ENCODE data around the gene ARHGAP15.

Gene ARHGAP15

DNA sequence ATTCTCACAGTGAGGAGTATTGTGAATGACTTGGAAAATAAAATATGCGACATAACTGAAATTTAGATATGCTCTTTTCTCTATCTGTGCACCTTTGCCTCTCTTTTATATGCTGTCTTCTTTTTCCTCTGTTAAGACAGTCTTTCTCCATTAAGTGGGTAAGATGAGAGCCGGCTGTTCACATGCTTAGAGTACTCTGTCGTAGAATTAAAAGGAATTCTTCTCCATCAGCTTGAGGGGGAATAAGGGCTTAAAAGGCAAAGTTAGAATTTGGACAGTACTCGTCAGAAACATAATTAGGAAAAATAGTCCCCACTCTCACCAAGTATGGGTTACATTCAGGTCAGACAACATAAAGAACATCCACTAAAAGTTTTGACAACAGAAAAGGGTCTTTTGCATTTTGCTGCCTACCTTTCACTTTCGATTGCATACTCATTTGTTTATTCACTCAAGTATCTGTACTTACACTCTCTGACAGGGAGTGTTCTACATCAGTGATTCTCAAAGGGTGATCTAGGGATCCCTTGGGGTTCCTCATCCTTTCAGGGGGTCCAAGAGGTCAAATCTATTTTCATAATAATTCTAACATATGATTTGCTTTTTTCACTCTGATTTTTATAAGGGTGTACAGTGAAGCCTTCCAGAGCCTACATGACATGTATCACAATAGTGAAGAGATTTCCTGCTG lies 48.0 kb downstream of the ARHGAP15 start:
- no peak overlapping the region for H3K27ac ChIP-seq
- no peaks in the 10 kb centered on the region for H3K79me2 ChIP-seq (ENCODE audit: insufficient read depth, low read depth)
- H2AFZ ChIP-seq (ENCODE audit: low read depth) = no peak overlapping the region
- no peak overlapping the region for H3K4me3 ChIP-seq (IDR thresholded peaks at IDR 0.05; ENCODE audit: insufficient read depth, low read depth, low read length)
- H3K36me3 ChIP-seq (ENCODE audit: insufficient read depth) = no peaks in the 10 kb centered on the region
- no peaks in the 10 kb centered on the region for H3K4me1 ChIP-seq (ENCODE audit: low read depth, poor library complexity, severe bottlenecking)
- H3K4me2 ChIP-seq = no peak overlapping the region
- no peaks in the 10 kb centered on the region for H4K20me1 ChIP-seq (ENCODE audit: insufficient read depth)
- no peak overlapping the region for H3K9ac ChIP-seq
- no peaks in the 10 kb centered on the region for H3K27me3 ChIP-seq (ENCODE audit: insufficient read depth, low read depth)
- TF ChIP-seq, protein P1, sequence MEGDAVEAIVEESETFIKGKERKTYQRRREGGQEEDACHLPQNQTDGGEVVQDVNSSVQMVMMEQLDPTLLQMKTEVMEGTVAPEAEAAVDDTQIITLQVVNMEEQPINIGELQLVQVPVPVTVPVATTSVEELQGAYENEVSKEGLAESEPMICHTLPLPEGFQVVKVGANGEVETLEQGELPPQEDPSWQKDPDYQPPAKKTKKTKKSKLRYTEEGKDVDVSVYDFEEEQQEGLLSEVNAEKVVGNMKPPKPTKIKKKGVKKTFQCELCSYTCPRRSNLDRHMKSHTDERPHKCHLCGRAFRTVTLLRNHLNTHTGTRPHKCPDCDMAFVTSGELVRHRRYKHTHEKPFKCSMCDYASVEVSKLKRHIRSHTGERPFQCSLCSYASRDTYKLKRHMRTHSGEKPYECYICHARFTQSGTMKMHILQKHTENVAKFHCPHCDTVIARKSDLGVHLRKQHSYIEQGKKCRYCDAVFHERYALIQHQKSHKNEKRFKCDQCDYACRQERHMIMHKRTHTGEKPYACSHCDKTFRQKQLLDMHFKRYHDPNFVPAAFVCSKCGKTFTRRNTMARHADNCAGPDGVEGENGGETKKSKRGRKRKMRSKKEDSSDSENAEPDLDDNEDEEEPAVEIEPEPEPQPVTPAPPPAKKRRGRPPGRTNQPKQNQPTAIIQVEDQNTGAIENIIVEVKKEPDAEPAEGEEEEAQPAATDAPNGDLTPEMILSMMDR (conservative IDR thresholded peaks at IDR 0.05; ENCODE audit: low read depth, low read length) = no peak

DNA sequence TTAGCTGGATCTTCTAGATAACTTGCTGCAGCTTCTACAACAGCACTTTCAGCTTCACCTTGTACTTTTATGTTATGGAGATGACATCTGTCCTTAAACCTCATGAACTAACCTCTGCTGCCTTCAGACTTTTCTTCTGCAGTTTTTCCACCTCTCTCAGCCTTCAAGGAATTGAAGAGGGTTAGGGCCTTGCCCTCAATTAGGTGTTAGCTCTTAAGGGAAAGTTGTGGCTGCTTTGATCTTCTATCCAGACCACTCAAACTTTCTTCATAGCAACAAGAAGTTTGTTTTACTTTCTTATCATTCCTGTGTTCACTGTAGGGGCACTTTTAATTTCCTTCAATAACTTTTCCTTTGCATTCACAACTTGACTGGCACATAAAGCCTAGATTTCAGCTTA lies 52.3 kb downstream of the ARHGAP15 start:
- no peaks in the 10 kb centered on the region for H4K20me1 ChIP-seq (ENCODE audit: insufficient read depth)

DNA sequence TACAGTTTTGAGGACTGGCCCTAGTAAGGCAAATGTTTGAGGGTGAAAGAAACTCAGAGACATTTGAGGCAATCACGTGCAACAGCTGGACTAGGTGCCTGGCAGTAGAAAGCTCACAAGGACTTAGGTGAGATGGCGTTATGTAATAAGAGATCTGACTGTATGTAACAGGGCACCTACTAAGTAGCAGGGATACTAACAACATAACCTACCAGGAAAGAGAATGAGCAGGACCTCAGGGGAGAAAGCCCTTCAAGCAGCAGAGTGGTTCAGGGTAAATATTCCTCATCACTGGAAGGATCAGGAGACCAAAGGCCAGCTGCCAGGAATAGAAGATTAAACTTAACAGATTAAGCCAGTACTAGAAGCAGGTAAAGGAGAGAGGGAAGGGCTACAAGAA lies 53.4 kb downstream of the ARHGAP15 start:
- Histone ChIP-seq H3K36me3 (ENCODE audit: insufficient read depth) (no peaks in the 10 kb centered on the region), H3K4me1 (ENCODE audit: low read depth, poor library complexity, severe bottlenecking) (no peaks in the 10 kb centered on the region), H3K9ac (no peak overlapping the region), H3K27ac (no peak overlapping the region), H2AFZ (ENCODE audit: low read depth) (no peak overlapping the region), H3K79me2 (ENCODE audit: insufficient read depth, low read depth) (no peaks in the 10 kb centered on the region), H4K20me1 (ENCODE audit: insufficient read depth) (no peaks in the 10 kb centered on the region), H3K27me3 (ENCODE audit: insufficient read depth, low read depth) (no peaks in the 10 kb centered on the region), H3K4me3 (IDR thresholded peaks at IDR 0.05; ENCODE audit: insufficient read depth, low read depth, low read length) (no peak overlapping the region), H3K4me2 (no peak overlapping the region)
- TF ChIP-seq, protein P1 (conservative IDR thresholded peaks at IDR 0.05; ENCODE audit: low read depth, low read length) = no peak

More for the DNA sequence above, 52.3 kb downstream of the ARHGAP15 start:
- Histone ChIP-seq H3K27me3 (ENCODE audit: insufficient read depth, low read depth) (no peaks in the 10 kb centered on the region), H3K4me2 (no peak overlapping the region), H3K9ac (no peak overlapping the region), H3K36me3 (ENCODE audit: insufficient read depth) (no peaks in the 10 kb centered on the region), H3K4me3 (IDR thresholded peaks at IDR 0.05; ENCODE audit: insufficient read depth, low read depth, low read length) (no peak overlapping the region), H3K27ac (no peak overlapping the region), H3K4me1 (ENCODE audit: low read depth, poor library complexity, severe bottlenecking) (no peaks in the 10 kb centered on the region), H2AFZ (ENCODE audit: low read depth) (no peak overlapping the region), H3K79me2 (ENCODE audit: insufficient read depth, low read depth) (no peaks in the 10 kb centered on the region)
- TF ChIP-seq, protein P1 (conservative IDR thresholded peaks at IDR 0.05; ENCODE audit: low read depth, low read length) = no peak

DNA sequence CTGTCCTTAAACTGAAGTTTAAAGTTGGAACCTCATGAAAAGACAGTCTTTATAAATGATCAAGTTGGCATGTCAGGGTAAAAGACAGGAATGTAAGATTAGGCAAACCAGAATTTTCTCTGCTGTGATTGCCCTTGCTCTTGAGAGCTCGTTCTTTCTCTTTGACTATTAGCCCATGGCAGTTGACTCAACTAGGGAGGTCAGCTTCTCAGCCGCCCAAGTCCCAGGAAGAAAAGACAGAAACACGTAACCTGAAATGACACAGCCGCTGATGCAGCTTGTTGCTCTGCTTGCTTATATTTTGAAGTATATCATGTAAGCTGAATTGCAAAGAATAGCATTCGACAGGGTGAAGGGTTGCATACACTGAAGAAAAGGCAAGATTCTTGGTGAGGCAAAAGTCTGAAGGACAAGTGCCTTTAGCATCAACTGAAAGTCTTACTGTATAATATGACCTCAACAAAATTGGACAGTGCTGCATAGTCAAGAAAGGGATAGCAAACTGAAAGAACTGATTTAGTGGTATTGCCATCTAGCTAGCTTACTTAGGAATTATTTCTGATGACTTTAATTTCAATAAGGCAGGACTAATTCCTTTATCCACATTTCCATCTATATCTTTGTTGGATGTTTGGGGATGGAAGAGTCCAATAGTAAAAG lies 54.7 kb downstream of the ARHGAP15 start:
- no peak overlapping the region for H2AFZ ChIP-seq (ENCODE audit: low read depth)

More for the DNA sequence above, 54.7 kb downstream of the ARHGAP15 start:
- no peak overlapping the region for H3K4me2 ChIP-seq
- H3K27me3 ChIP-seq (ENCODE audit: insufficient read depth, low read depth) = no peaks in the 10 kb centered on the region
- no peak overlapping the region for H3K9ac ChIP-seq
- no peaks in the 10 kb centered on the region for H3K36me3 ChIP-seq (ENCODE audit: insufficient read depth)
- no peaks in the 10 kb centered on the region for H3K4me1 ChIP-seq (ENCODE audit: low read depth, poor library complexity, severe bottlenecking)
- no peak overlapping the region for H3K27ac ChIP-seq
- H4K20me1 ChIP-seq (ENCODE audit: insufficient read depth) = no peaks in the 10 kb centered on the region
- H3K4me3 ChIP-seq (IDR thresholded peaks at IDR 0.05; ENCODE audit: insufficient read depth, low read depth, low read length) = no peak overlapping the region
- TF ChIP-seq, protein P1 (conservative IDR thresholded peaks at IDR 0.05; ENCODE audit: low read depth, low read length) = no peak
- no peaks in the 10 kb centered on the region for H3K79me2 ChIP-seq (ENCODE audit: insufficient read depth, low read depth)

Measured in KMS-11 (cell line).